Spleen (tissue), 7 donors: ENCODE results near the gene GPR176.

Experiments used
- CTCF ChIP-seq, 11 experiments: fragments of 200-600 bp in 7 of 11; fragments of 450-650 bp in 4 of 11; sonication (generic) in 4 of 11; IDR thresholded peaks in 8 of 11; conservative IDR thresholded peaks in 3 of 11; 1 replicate in 7 of 11; 2 replicates in 4 of 11; pipeline versions ENCODE4 v1.4.0 to v1.8.0; 2016 to 2021; ENCODE audit warnings: antibody characterized with exemption in 11 of 11, inconsistent platforms in 4 of 11, mild to moderate bottlenecking in 1 of 11
- POLR2A ChIP-seq, 3 donors: fragments of 450-650 bp; IDR thresholded peaks; one replicate each; pipeline ENCODE4 v1.5.1; 2017; ENCODE audit warnings: antibody characterized with exemption in 3 of 3, mild to moderate bottlenecking in 1 of 3
- donor health status: DM: no; HTN: no; CAD: no; lungs with moderate emphysema.
- donor health status: DM: no; HTN: no; CAD: no.
- donor health status: DM: no; HTN: no; CAD: no.

GRCh38 chr15:39854161-39854560 is 65.9 kb downstream of the GPR176 start:
- TF ChIP-seq POLR2A (IDR thresholded peaks at IDR 0.05) (no peak), CTCF (IDR thresholded peaks at IDR 0.05 in 8 of 11, conservative IDR thresholded peaks at IDR 0.05 in 3 of 11) (no peak)
